ENCODE data around the gene RAB33A.

RAB33A gene

GRCh38 chrX:130171446-130172126 is at the start of gene RAB33A:
RAB33A (plus strand) TSS chrX:130171962; CDS start chrX:130172063, 101 bp downstream.
- peak in 1 of 2 donors; percentile 16 for DNase-seq (ENCODE audit: low spot score in 2 of 2)
- peak; percentile 44 for ATAC-seq (replicated peaks; ENCODE audit: extremely low read depth, poor library complexity, severe bottlenecking)
- Mint-ChIP-seq H3K27ac (ENCODE audit: low read depth) (peak within 1 kb of the TSS; percentile 71), H3K27me3 (no peaks in the 10 kb centered on the region), H3K4me1 (peaks cover 34% of the 10 kb centered on the region), H3K36me3 (ENCODE audit: insufficient read depth) (peaks cover 5% of the 10 kb centered on the region), H3K9me3 (no peaks in the 10 kb centered on the region), H3K4me3 (peak within 1 kb of the TSS; percentile 86)

GRCh38 chrX:130124577-130124976 is 47.2 kb upstream of the RAB33A start:
- Mint-ChIP-seq H3K4me3 (no peak overlapping the region), H3K27ac (ENCODE audit: low read depth) (no peak overlapping the region), H3K4me1 (no peaks in the 10 kb centered on the region), H3K27me3 (no peaks in the 10 kb centered on the region), H3K36me3 (ENCODE audit: insufficient read depth) (peaks cover 18% of the 10 kb centered on the region), H3K9me3 (no peaks in the 10 kb centered on the region)
- ATAC-seq (replicated peaks; ENCODE audit: extremely low read depth, poor library complexity, severe bottlenecking) (no peak), DNase-seq (ENCODE audit: low spot score in 2 of 2) (no peak)

DNA sequence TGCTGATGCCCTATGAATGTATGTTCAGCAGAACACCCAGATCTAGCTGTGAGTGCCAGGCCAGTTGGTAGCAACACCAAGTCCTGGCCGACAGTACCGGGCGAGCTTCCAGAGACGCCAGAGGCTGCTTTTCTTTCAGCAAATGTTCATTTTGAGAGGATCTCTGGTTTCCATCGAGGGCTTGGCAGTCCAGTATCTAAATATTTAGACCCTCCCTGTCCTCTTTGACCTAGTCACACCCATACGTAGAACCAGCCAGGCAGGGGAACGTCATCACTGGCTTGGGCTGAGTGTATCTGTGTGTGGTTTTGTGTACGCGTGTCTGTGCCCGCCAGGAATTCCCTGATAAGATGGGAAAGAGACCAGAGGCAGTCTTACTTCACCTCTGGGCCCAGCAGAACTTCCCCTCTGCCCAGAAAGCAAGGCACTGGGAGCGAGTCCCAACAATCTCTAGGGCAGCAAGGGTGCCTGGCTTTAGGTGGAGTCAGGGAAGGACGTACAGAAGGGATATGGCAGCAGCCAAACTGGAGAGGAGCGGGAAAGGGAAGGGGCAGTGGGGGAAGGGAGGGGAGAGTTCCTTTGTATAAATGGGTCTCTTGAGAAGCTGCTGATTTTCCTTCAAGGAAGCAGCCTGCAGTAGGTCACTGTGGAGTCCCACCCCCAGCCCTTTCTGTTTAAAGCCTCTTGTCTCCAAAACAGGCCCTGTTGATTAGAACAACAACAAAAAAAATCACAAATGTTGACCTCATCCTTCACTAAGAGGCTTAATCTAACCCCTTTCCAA is 46.5 kb upstream of the RAB33A start:
- Mint-ChIP-seq H3K4me3 (no peak overlapping the region), H3K4me1 (no peaks in the 10 kb centered on the region), H3K9me3 (no peaks in the 10 kb centered on the region), H3K36me3 (ENCODE audit: insufficient read depth) (peaks cover 20% of the 10 kb centered on the region), H3K27me3 (no peaks in the 10 kb centered on the region), H3K27ac (ENCODE audit: low read depth) (no peak overlapping the region)
- DNase-seq (ENCODE audit: low spot score in 2 of 2) (no peak), ATAC-seq (replicated peaks; ENCODE audit: extremely low read depth, poor library complexity, severe bottlenecking) (no peak)

DNA sequence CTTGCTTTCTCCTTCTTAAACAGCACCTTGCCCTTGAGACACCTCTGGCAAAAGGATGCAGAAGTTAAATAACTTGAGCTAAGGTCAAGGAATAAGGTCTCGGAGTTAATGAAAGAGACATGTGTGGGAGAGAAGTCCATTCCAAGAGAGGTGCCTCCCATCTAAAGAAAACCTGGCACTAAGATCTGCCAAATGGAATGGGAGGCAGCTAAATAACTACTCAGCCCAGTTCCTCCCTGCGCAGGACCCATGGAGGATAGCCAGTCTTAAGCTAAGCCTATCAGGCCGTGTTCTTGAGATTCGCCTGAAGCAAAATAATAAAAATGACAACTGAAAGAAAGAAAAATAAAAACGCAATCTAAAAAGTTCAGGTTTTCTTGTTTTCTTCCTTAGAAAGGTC is 40.8 kb upstream of the RAB33A start:
- ATAC-seq (replicated peaks; ENCODE audit: extremely low read depth, poor library complexity, severe bottlenecking) (no peak), DNase-seq (ENCODE audit: low spot score in 2 of 2) (no peak)
- Mint-ChIP-seq H3K27ac (ENCODE audit: low read depth) (no peak overlapping the region), H3K9me3 (no peaks in the 10 kb centered on the region), H3K27me3 (no peaks in the 10 kb centered on the region), H3K4me1 (no peaks in the 10 kb centered on the region), H3K4me3 (no peak overlapping the region), H3K36me3 (ENCODE audit: insufficient read depth) (peaks cover 32% of the 10 kb centered on the region)

GRCh38 chrX:130136496-130136895 is 35.3 kb upstream of the RAB33A start:
- H3K27ac Mint-ChIP-seq (ENCODE audit: low read depth) = no peak overlapping the region
- H3K4me1 Mint-ChIP-seq = no peaks in the 10 kb centered on the region
- no peak for DNase-seq (ENCODE audit: low spot score in 2 of 2)
- no peaks in the 10 kb centered on the region for H3K27me3 Mint-ChIP-seq
- H3K4me3 Mint-ChIP-seq = no peak overlapping the region
- no peak for ATAC-seq (replicated peaks; ENCODE audit: extremely low read depth, poor library complexity, severe bottlenecking)
- H3K9me3 Mint-ChIP-seq = no peaks in the 10 kb centered on the region
- peaks cover 35% of the 10 kb centered on the region for H3K36me3 Mint-ChIP-seq (ENCODE audit: insufficient read depth)

DNA sequence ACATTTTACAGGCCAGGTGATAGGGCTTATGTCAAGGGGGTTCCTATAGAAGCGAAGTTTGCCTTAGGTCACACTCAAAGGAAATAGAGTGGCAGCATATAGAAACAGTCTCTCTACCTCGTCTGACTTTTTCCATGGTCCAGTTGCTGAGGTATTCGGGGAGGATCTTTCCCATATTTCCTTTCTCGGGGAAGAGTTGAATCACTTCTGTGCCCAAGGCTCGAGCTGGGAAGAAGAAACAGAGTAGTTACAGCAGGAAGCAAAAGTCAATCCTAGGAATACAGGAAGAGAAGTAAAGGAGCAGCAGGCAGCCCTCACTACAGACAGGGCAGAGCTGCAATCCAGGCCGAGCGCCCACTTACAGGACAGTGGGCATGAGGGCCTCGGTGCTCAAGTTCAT is 34.8 kb upstream of the RAB33A start:
- no peak overlapping the region for H3K4me3 Mint-ChIP-seq
- no peak for ATAC-seq (replicated peaks; ENCODE audit: extremely low read depth, poor library complexity, severe bottlenecking)

GRCh38 chrX:130139474-130140201 is 32.1 kb upstream of the RAB33A start:
- H3K4me1 Mint-ChIP-seq = peaks cover 6% of the 10 kb centered on the region
- H3K27ac Mint-ChIP-seq (ENCODE audit: low read depth) = no peak overlapping the region
- no peak overlapping the region for H3K4me3 Mint-ChIP-seq
- no peaks in the 10 kb centered on the region for H3K9me3 Mint-ChIP-seq
- no peaks in the 10 kb centered on the region for H3K27me3 Mint-ChIP-seq
- DNase-seq (ENCODE audit: low spot score in 2 of 2) = no peak
- peaks cover 28% of the 10 kb centered on the region for H3K36me3 Mint-ChIP-seq (ENCODE audit: insufficient read depth)
- ATAC-seq (replicated peaks; ENCODE audit: extremely low read depth, poor library complexity, severe bottlenecking) = no peak

More for the DNA sequence above, 34.8 kb upstream of the RAB33A start:
- peaks cover 31% of the 10 kb centered on the region for H3K36me3 Mint-ChIP-seq (ENCODE audit: insufficient read depth)
- H3K4me1 Mint-ChIP-seq = no peaks in the 10 kb centered on the region
- no peaks in the 10 kb centered on the region for H3K9me3 Mint-ChIP-seq
- no peaks in the 10 kb centered on the region for H3K27me3 Mint-ChIP-seq
- no peak for DNase-seq (ENCODE audit: low spot score in 2 of 2)
- no peak overlapping the region for H3K27ac Mint-ChIP-seq (ENCODE audit: low read depth)

DNA sequence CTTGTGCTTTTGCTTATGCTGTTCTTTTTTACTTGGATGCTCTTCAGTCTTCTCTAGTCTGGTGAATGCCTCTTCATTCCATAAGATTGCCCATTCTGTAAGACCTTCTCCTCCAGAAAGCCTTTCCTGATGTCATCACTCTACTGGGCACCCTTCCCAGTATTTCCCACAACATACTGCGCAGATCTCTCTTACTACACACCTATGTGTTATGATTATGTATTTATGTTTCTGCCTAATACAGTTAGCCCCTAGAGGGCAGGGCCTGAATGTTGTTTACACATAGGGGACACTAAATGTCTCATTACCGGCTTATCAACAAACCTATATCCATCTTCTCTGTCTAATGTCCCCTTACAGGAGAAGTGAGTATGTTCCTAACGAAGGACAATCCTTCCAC is 27.3 kb upstream of the RAB33A start:
- Mint-ChIP-seq H3K27ac (ENCODE audit: low read depth) (no peak overlapping the region), H3K36me3 (ENCODE audit: insufficient read depth) (peaks cover 41% of the 10 kb centered on the region), H3K4me1 (peaks cover 6% of the 10 kb centered on the region), H3K4me3 (no peak overlapping the region), H3K9me3 (no peaks in the 10 kb centered on the region), H3K27me3 (no peaks in the 10 kb centered on the region)
- no peak for ATAC-seq (replicated peaks; ENCODE audit: extremely low read depth, poor library complexity, severe bottlenecking)
- no peak for DNase-seq (ENCODE audit: low spot score in 2 of 2)

GRCh38 chrX:130145123-130145522 is 26.6 kb upstream of the RAB33A start:
- H3K27me3 Mint-ChIP-seq = no peaks in the 10 kb centered on the region
- H3K9me3 Mint-ChIP-seq = no peaks in the 10 kb centered on the region
- H3K36me3 Mint-ChIP-seq (ENCODE audit: insufficient read depth) = peaks cover 37% of the 10 kb centered on the region
- no peak for ATAC-seq (replicated peaks; ENCODE audit: extremely low read depth, poor library complexity, severe bottlenecking)
- peaks cover 6% of the 10 kb centered on the region for H3K4me1 Mint-ChIP-seq
- H3K27ac Mint-ChIP-seq (ENCODE audit: low read depth) = no peak overlapping the region
- H3K4me3 Mint-ChIP-seq = no peak overlapping the region
- no peak for DNase-seq (ENCODE audit: low spot score in 2 of 2)

- DNase-seq (ENCODE audit: low spot score in 2 of 2) (no peak), ATAC-seq (replicated peaks; ENCODE audit: extremely low read depth, poor library complexity, severe bottlenecking) (no peak)
- peaks cover 40% of the 10 kb centered on the region for H3K36me3 Mint-ChIP-seq (ENCODE audit: insufficient read depth)
- H3K9me3 Mint-ChIP-seq = no peaks in the 10 kb centered on the region
- peaks cover 6% of the 10 kb centered on the region for H3K4me1 Mint-ChIP-seq
- H3K27ac Mint-ChIP-seq (ENCODE audit: low read depth) = no peak overlapping the region
- H3K4me3 Mint-ChIP-seq = no peak overlapping the region
- no peaks in the 10 kb centered on the region for H3K27me3 Mint-ChIP-seq
Observed at GRCh38 chrX:130147631-130148030, 24.1 kb upstream of the RAB33A start.

DNA sequence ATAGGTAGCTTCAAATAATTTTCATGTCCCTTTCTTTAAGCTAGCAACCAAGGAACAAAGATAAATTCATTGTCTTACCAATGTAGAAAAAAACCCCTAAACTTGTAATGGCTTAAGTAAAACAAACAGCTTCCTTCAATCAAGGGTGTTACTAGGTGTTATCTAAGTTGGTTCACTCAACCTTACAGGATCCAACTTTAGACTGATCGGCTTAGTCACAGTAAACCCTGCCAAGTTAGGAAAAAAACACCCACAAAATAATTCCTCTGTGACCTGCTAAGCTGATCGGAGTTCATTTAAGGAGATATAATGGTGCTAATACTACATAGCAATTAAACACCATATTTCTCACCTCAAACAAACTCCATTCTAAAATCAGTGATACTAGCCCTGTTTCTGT is 16.2 kb upstream of the RAB33A start:
- ATAC-seq (replicated peaks; ENCODE audit: extremely low read depth, poor library complexity, severe bottlenecking) = no peak
- H3K27me3 Mint-ChIP-seq = no peaks in the 10 kb centered on the region
- peaks cover 9% of the 10 kb centered on the region for H3K36me3 Mint-ChIP-seq (ENCODE audit: insufficient read depth)
- no peaks in the 10 kb centered on the region for H3K9me3 Mint-ChIP-seq
- DNase-seq (ENCODE audit: low spot score in 2 of 2) = no peak
- H3K4me3 Mint-ChIP-seq = no peak overlapping the region
- H3K27ac Mint-ChIP-seq (ENCODE audit: low read depth) = no peak overlapping the region
- H3K4me1 Mint-ChIP-seq = peaks cover 5% of the 10 kb centered on the region

- H3K4me1 Mint-ChIP-seq = peaks cover 13% of the 10 kb centered on the region
- no peak for DNase-seq (ENCODE audit: low spot score in 2 of 2)
- H3K4me3 Mint-ChIP-seq = no peak overlapping the region
- H3K36me3 Mint-ChIP-seq (ENCODE audit: insufficient read depth) = peaks cover 3% of the 10 kb centered on the region
- ATAC-seq (replicated peaks; ENCODE audit: extremely low read depth, poor library complexity, severe bottlenecking) = no peak
- H3K27me3 Mint-ChIP-seq = no peaks in the 10 kb centered on the region
- no peak overlapping the region for H3K27ac Mint-ChIP-seq (ENCODE audit: low read depth)
- H3K9me3 Mint-ChIP-seq = no peaks in the 10 kb centered on the region
Observed at GRCh38 chrX:130158311-130158710, 13.5 kb upstream of the RAB33A start.
